Inflammatory macrophage treated with lipopolysaccharide for 1 hour (primary cell): ENCODE data around the gene SLC25A39.

Experiments
- DNase-seq, 2 donors: peaks; one replicate each; pipeline ENCODE4 v3.0.0-alpha.2; 2020 to 2022

SLC25A39 gene

GRCh38 chr17:44311562-44312181 is 13.0 kb downstream of the SLC25A39 start:
- DNase-seq, result no peak

DNA sequence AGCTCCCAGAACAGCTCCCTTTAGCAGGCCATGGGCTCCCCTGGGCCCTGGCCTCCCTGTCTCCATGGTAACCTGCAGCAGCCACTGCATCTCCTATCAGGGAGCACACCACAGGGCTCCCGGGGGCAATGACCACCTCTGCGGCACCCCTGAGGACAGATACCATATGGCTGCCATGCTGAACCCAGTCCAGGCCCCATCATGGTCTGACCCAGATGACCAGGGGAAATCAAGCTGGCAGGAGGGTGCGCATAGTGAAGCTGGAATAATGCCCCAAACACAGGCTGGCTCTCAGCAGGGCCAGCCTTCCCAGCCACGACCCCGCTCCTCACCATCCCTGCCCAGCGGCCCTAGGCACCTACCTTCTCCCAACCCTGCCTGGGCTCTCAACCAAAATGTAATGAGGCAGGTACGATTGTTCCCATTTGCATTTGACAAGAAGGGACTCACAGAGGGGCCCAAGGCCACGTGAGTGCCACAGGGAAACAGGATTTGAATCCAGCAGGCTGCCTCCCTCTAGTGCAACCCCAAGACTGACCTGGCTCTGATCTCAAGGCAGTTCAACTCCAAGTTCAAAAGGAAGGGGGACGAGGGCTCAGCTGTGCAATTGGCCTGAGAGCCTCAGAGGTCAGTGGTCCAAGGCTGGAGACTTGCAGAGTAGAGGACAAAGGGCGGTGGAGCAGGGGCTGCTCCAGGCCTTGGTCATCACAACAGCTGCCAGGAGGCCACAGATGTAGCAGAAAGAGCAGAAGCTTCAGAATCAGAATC is 13.8 kb downstream of the SLC25A39 start:
- no peak for DNase-seq

- DNase-seq, result no peak
Measured at GRCh38 chr17:44310188-44310587, 14.4 kb downstream of the SLC25A39 start.

DNA sequence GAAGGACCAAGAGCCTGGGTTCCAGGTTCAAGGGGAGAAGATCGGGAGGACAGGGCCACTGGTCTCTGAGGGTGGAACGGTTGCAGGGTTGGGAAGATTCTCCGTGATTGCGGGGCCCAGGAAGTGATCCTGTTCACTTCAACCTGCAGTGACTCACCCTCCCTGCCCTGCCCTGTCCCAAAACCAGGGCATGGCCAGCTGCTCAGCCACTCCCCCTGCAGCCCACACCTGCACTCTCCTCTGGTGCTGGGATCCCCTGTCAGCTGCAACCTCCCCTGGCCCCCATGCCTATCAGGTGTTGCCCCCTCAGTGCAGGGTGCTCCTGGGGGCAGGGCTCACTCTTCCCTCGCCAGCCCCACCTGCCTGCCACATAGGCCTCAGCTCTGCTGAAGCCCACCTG is 15.2 kb downstream of the SLC25A39 start:
- no peak for DNase-seq

- DNase-seq, result no peak
Measured at GRCh38 chr17:44308865-44309264, 15.8 kb downstream of the SLC25A39 start.

GRCh38 chr17:44308320-44308818 is 16.3 kb downstream of the SLC25A39 start, which contains the start of gene RUNDC3A:
Gene RUNDC3A, plus strand, starts transcription at chr17:44308601. Its CDS starts 232 bp downstream, at chr17:44308833.
- DNase-seq, result peak in 1 of 2 donors; percentile 79

DNA sequence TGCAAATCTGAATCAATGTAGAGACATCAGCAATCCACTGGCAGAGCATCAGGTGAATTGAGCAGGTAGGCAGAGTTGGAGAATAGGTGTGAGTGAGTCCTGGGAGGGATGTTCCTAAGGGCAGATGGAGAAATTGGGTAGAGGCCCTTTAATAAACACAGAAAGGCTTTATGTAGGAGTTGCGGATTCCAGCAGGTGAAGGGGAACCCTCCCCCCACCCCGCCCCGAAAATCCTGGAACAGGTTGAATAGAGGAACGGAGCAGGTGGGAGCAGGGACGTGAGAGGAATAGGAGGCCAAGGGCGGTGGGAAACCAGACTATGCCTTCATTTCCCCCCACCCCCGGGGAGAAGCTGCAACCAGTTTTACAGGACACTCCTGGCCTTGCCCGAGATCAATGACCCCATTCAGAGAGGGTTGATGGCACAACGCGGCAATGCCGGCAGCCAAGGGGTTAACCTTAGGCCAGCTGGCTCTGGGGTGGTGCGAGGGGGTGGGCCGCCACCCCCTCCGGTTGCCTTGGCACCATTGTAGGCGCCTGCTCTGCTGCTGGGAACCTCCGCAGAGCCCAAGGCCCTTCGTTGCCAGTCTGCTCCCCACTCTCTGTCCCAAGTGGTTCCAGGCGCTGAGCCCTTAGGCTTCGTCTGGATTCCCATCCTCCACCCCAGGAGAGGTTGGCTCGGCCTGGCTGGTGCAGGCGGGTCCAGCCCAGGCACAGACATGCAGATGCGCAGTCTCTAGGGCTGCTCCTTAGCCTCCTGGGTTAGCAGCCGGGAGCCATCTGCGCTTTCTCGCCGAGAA is 17.0 kb downstream of the SLC25A39 start:
- DNase-seq, result no peak

DNA sequence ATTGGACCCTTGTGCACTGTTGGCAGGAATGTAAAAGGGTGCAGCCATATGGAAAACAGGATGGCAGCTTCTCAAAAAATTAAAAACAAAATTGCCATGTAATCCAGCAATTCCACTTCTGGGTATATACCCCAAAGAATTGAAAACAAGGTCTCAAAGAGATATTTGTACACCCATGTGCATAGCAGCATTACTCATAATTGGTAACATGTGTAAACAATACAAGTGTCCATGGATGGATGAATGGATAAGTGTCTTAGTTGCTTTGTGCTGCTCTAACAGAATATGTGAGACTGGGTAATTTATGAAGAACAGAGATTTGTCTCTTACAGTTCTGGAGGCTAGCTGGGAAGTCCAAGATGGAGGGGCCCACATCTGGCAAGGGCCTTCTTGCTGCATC is 20.0 kb downstream of the SLC25A39 start:
- no peak for DNase-seq

- no peak for DNase-seq
Measured at GRCh38 chr17:44297975-44298374, 26.6 kb downstream of the SLC25A39 start.

GRCh38 chr17:44293509-44294226 is 31.0 kb downstream of the SLC25A39 start:
- DNase-seq, result no peak

- no peak for DNase-seq
Measured at GRCh38 chr17:44287651-44288050, 37.0 kb downstream of the SLC25A39 start.

GRCh38 chr17:44284024-44284400 is 40.6 kb downstream of the SLC25A39 start:
- no peak for DNase-seq

GRCh38 chr17:44283344-44284023 is 41.1 kb downstream of the SLC25A39 start:
- DNase-seq, result no peak

GRCh38 chr17:44282264-44282663 is 42.4 kb downstream of the SLC25A39 start:
- DNase-seq, result no peak

- DNase-seq, result no peak
Measured at GRCh38 chr17:44281570-44281969, 43.1 kb downstream of the SLC25A39 start.

- DNase-seq, result peak in 1 of 2 donors; percentile 9
Measured at GRCh38 chr17:44280392-44280937, 44.2 kb downstream of the SLC25A39 start.

- peak; percentile 89 for DNase-seq
Measured at GRCh38 chr17:44279666-44280391, 44.8 kb downstream of the SLC25A39 start.

DNA sequence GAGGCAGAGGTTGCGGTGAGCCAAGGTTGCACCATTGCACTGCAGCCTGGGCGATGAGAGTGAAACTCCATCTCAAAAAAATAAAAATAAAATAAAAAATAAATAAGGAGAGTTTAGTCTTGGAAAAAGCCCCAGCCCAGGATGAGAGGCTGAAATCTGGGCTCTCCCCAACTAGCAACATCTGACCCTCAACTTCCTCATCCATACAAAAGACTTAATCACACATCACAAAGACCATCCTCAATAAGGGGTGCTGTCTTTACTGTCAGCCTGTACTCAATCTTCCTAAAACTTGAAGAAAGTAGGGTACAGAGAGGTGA is 45.3 kb downstream of the SLC25A39 start:
- no peak for DNase-seq

- DNase-seq, result no peak
Measured at GRCh38 chr17:44277976-44278375, 46.6 kb downstream of the SLC25A39 start.

DNA sequence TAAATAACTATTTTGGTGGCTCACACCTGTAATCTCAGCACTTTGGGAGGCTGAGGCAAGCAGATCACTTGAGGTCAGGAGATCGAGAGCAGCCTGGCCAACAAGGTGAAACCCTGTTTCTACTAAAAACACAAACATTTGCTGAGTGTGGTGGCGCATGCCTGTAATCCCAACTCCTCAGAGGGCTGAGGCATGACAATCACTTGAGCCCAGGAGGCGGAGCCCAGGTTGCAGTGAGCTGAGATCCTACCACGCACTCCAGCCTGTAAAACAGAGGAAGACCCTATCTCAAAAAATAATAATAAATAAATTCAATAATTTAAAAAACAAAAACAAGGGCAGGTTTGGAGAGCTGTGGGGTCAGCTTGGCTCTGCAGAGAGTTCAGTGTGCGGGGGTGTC is 51.0 kb downstream of the SLC25A39 start:
- DNase-seq, result no peak

- DNase-seq, result no peak
Measured at GRCh38 chr17:44272954-44273353, 51.7 kb downstream of the SLC25A39 start.
